ENCODE measurements around the gene ARHGAP32. TPM values are rescaled to one million over a fixed set of nuclear protein-coding genes. Genes with fewer than 3 reads are reported as not detected.

Gene ARHGAP32
- total RNA-seq, 1 experiment from 2014 or later = 0.84 TPM

DNA sequence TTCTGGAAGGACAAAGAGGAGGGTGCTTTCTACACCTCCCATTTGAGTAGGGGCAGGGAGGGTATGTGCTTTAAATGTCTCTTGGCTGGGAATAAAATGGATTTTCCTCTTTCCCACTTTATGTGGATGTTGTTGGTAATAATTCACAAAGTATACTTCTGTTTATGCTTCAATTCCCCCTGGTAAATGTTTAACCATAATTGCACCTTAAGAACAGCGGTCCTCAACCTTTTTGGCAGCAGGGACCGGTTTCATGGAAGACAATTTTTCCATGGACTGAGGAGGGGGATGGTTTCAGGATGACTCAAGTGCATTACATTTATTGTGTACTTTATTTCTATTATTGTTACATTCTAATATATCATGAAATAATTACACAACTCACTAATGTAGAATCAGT, 245.5 kb downstream of the ARHGAP32 start:
- peak; percentile 19 for DNase-seq (ENCODE audit: low read depth)
- in situ Hi-C loops (cut with HindIII; ENCODE audit: low pct_unique_long_range_greater_than_20kb, low sequenced_read_pairs) = no loop called here

DNA sequence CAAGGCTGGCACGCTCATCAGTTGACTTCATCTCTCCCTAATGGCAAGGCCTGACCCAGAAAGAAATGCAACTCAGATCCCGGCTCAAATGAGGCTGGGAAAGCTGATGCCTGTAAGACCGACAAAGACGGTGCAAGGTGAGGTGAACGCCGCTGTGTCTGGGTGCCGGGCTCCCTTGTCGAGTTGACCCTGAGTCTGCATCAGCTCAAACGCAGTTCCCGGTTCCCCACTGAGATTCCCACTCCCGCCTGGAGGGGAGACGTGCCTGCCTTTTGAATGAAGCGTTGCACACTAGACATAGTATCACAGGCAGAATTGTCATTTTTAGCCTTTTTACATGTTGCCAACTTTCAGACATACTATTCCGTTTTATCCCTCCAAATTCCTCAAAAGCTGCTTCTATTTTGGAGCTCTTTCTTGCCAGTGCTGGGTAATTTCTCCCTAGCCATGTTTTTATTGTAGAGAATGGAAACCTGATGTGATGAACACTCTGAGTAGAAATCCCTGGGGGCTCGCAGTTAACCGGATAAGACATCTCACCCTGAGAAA, 248.6 kb downstream of the ARHGAP32 start:
- in situ Hi-C loops (cut with HindIII; ENCODE audit: low pct_unique_long_range_greater_than_20kb, low sequenced_read_pairs) = no loop called here

DNA sequence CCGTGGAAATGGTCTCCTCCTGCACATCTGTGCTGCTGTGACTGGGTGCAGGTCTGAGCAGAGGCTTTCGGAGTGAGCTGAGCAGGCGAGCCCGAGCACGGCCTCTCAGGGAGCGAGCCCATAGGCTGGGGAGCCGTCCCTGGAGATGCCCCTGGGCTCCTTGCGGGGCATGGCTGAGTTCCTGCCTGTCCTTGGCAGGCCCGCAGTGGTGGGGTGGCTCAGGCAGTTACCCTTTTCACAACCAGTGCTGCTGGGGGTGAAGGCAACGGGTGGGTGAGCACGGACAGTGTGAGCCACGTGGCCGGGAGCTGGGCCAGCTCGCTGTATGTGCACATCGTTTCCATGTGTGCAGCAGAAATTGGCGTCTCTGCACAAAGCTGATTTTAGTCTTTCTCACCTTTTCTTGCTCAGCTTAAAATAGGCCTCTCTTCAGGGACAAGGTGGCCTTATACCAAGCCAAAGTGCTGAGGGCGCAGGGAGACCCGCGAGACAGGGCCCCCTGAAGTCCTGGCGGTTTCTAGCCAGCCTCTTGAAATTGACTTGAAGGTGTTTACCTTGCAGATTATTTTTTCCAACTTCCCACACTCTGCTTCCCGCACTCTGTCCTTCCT, 249.2 kb downstream of the ARHGAP32 start, which contains the start of gene TP53AIP1:
Gene TP53AIP1, minus strand, starts transcription at position 55 of the 611 bp plus-strand sequence. CDS start 5,053 bp downstream, outside the sequence.
- DNase-seq (ENCODE audit: low read depth) = no peak
- in situ Hi-C loops (cut with HindIII; ENCODE audit: low pct_unique_long_range_greater_than_20kb, low sequenced_read_pairs) = no loop called here

More for the DNA sequence above, 248.6 kb downstream of the ARHGAP32 start:
- DNase-seq (ENCODE audit: low read depth) = no peak

DNA sequence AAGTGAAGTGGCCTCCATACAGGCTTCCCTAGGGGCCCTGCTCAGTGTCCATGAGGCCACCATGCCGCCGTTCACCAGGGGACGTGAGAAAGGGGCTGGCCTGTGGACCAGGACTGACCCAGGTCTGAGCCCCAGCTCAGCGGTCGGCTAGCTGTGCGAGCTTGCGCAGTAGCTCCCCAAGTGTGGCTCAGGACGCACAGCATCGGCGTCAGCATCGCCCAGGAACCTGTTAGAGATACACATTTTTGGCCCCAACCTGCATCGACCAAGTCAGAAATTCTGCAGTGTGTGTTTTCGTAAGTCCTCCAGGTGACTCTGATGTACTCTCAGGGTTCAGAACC, 249.9 kb downstream of the ARHGAP32 start:
- in situ Hi-C loops (cut with HindIII; ENCODE audit: low pct_unique_long_range_greater_than_20kb, low sequenced_read_pairs) = no loop called here
- DNase-seq (ENCODE audit: low read depth) = no peak

DNA sequence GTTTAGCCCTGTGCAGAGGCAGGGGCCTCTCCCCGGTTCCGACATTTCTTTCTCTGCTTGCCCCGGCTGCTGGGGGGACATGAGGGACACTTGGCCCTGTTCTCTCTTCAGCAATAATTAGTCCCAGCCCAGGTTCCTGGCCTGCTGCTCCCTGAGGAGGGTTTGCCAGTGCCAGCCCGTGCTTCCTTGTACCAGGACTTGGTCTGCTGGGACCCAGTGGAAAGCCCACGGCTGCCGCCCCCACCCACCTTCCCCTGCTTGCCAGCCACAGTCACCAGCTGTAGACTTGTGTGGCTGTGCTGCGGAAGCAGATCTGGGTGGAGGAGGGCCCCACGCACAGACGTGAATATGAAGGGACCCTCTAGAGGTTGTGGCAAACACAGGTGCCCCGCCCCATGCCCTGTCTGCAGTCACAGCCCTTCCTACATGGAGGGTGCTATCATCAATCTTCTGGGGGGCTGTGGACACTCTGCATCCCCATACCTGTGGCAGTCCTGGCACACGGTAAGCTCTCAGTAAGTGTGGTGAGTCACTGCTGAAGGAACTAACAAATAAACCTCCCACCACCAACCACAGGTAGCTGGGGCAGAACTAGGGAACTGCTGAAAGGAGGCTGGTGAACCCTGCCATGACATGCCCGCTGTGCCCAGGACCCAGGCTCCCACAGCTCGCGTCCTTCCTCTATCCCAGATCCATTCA, 250.4 kb downstream of the ARHGAP32 start:
- in situ Hi-C loops (cut with HindIII; ENCODE audit: low pct_unique_long_range_greater_than_20kb, low sequenced_read_pairs) = no loop called here
- DNase-seq (ENCODE audit: low read depth) = no peak

DNA sequence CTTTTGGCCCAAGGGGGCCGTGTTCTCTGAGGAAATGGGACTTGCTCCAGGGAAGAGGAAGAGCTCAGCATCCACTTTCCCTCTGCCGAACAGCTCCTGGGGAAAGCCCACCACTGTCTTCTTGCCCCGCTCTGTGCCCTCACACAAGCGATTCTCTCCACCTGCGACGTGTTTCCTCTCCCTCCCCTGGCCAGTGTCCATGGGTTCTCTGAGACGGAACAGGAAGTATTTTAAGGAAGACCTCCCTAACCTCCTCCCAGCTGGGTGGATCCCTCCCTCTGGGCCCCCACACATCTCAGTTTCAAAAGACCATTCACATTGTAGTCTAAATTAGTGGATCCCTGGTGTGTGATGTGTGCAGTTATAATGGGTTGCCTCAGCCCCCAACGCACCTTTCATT, 251.0 kb downstream of the ARHGAP32 start:
- in situ Hi-C loops (cut with HindIII; ENCODE audit: low pct_unique_long_range_greater_than_20kb, low sequenced_read_pairs) = no loop called here

DNA sequence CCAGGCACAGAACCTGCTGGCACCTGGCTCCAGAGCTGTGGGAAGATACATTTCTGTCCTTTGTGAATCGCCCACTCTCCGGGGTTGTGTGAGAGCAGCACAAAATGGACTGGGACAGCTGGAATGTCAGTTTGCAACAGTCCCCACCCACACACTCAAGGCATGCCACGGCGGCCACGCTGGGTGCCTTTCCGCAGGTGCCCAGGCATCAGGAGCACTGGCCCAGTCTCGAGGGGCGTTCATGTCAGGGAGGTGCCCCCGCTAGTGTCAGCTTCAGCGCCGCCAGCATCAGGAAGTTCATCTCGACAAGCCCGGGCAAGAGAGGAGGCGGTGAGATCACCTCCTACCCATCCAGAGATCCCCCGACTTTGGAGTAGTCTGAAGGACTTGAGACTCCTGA, 251.5 kb downstream of the ARHGAP32 start:
- in situ Hi-C loops (cut with HindIII; ENCODE audit: low pct_unique_long_range_greater_than_20kb, low sequenced_read_pairs) = no loop called here
- DNase-seq (ENCODE audit: low read depth) = no peak

More for the DNA sequence above, 251.0 kb downstream of the ARHGAP32 start:
- no peak for DNase-seq (ENCODE audit: low read depth)

DNA sequence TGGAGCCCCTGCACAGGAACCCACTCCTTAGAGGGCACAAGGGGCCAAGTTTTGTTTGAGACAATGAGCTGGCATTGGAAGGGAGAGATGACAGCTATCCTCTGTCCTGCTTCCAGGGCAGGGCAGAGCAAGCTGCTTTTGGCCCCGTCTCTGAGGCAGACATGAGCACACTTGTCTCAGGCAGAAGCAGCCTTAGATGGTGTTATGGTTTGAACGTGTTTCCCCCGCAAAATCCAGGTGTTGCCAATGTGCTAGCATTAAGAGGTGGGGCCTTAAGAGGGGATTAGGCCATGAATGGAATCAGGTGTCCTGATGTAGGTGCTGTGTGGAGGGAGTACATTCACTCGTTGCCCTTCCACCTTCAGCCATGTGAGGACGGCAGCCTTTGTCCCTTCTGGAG, 252.0 kb downstream of the ARHGAP32 start:
- no peak for DNase-seq (ENCODE audit: low read depth)
- in situ Hi-C loops (cut with HindIII; ENCODE audit: low pct_unique_long_range_greater_than_20kb, low sequenced_read_pairs) = no loop called here

DNA sequence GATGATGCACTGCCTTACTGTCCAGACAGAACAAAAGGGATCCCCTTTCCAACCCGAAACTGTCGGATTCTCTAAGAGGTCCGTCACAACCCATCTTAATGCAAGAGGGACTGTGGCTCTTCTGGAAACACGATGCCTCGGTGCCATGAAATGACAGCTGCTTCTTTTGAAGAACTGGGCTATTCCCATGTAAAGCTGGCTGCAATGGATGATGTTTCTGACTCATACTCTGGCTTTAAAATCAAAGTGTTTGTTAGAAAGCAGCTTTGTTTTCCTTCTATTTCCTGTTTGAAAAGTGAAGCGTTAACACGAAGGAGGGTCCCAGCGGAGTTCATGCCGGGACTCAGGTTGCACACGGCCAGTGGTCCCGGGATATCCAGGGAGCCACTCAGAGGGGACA, 252.5 kb downstream of the ARHGAP32 start:
- no peak for DNase-seq (ENCODE audit: low read depth)
- in situ Hi-C loops (cut with HindIII; ENCODE audit: low pct_unique_long_range_greater_than_20kb, low sequenced_read_pairs) = no loop called here

DNA sequence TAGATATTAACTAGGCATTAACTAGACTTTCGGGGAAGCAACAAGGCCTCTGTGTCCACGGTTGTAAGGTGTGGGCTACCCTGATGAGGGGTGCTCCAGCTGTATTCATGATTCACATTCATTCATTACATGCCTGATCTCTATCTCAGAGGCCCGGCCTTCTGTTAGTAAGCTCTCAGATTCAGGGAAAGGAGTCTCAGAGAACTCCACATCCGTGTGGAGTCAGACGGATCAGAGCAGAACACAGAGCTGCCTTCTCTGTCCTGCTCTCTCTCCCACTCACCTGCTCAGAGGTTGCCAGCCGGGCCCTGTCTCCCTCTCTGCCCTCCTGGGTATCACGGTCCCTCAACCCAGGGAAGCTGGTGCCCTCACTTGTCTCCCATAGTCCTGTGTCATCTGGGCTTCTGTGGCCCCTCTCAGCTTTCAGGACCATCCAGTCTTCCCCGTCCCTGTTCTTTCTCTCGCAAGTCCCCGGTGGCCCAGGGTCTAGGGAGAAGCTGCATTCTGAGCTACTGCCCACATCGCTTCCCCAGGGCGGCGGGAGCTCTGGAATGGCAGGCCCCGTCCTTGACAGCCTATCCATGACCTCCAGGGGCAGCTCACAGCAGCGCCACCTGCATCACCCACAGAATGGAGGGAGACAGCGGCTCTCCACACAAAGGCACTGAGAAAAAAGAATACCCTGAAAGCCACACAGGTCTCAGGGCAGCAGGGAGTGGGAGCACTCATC, 253.8 kb downstream of the ARHGAP32 start:
- no peak for DNase-seq (ENCODE audit: low read depth)

DNA sequence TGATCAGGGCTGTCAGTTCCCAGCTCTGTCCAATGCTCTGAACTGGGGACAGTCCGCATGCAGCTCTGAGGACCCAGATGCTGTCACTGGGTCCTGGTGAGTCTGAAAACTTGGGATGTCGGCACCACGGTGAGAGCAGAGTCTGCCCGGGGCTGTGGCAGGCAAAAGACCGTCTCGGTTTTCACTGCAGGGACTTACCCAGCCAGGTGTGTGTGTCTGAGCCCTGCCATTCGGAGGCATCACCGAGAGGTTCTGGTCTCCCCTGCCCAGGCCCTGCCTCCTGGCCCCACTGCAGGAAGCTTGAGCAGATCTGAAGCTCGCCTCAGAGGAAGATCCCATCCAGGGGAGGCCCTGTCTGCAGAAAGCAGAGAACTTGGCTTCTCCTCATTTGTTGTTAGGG, 254.6 kb downstream of the ARHGAP32 start:
- in situ Hi-C loops (cut with HindIII; ENCODE audit: low pct_unique_long_range_greater_than_20kb, low sequenced_read_pairs) = no loop called here
- no peak for DNase-seq (ENCODE audit: low read depth)

More for the DNA sequence above, 253.8 kb downstream of the ARHGAP32 start:
- in situ Hi-C loops (cut with HindIII; ENCODE audit: low pct_unique_long_range_greater_than_20kb, low sequenced_read_pairs) = no loop called here

DNA sequence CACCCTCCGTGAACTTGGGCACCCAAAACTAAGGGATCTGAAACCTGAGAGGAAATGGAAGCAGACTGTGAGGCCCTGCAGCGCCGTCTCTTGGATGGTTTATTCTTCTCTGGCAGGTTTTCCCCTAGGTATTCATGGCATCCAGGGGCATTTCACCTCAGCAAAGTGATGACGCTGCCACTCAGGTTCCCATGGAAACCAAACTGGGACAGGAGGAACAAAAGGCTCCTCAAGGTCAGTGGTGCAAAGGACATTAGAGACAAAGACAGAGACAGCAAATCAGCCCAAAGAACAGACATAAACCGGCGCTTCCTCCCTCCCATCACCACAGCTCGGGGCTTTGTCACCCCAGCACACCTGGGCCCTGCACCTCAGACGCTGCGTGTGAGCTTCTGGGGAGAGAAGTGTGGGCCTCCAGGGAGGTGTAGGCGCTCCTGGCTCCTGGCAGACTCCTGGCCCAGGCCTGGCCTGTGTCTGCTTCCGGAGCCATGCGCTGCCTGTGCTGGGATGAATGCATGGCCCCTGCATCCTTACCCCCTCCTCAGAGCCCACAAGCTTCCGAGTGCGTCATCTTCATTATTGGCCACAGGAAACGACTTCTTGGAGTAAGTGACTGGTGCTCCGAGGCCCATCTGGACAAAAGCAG, 255.4 kb downstream of the ARHGAP32 start:
- DNase-seq (ENCODE audit: low read depth) = no peak
- in situ Hi-C loops (cut with HindIII; ENCODE audit: low pct_unique_long_range_greater_than_20kb, low sequenced_read_pairs) = no loop called here

DNA sequence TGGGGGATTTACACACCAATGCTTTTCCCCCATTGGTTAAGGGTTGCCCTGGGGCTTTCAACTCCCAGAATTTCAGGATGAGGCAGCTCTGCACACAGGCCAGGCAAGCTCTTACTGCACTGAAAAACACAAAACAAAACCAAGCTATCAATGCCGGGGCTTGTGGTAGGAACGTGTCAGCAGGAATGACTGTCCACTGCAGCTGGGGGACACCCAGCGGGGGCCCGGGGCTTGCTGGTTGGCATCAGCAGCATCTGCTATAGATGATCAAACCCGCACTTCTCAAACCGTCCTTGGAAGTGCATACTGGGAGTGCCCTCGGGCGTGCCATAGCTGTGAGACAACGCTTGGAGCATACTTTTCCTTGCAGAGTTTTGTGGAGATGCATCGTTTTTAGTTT, 257.2 kb downstream of the ARHGAP32 start:
- in situ Hi-C loops (cut with HindIII; ENCODE audit: low pct_unique_long_range_greater_than_20kb, low sequenced_read_pairs) = no loop called here
- DNase-seq (ENCODE audit: low read depth) = no peak

DNA sequence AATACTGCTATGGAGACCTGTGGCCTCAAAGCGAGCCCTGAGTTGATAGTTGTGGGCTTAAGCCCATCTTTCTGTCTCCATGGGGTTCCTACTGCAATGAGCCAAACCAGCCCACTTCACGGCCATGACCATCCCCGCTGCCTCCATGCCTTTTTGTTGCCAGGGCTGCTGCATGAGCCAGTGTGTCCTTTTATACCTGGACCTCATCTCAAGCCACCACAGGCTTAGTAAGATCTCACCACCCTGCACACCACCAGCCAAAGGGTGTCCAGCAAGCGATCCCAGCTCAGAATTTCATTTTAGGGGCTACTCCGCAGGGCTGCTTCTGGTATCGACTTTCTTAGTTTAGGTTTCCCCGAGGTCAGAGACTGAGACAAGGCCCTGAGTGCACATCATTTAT, 257.8 kb downstream of the ARHGAP32 start:
- in situ Hi-C loops (cut with HindIII; ENCODE audit: low pct_unique_long_range_greater_than_20kb, low sequenced_read_pairs) = no loop called here
- no peak for DNase-seq (ENCODE audit: low read depth)

DNA sequence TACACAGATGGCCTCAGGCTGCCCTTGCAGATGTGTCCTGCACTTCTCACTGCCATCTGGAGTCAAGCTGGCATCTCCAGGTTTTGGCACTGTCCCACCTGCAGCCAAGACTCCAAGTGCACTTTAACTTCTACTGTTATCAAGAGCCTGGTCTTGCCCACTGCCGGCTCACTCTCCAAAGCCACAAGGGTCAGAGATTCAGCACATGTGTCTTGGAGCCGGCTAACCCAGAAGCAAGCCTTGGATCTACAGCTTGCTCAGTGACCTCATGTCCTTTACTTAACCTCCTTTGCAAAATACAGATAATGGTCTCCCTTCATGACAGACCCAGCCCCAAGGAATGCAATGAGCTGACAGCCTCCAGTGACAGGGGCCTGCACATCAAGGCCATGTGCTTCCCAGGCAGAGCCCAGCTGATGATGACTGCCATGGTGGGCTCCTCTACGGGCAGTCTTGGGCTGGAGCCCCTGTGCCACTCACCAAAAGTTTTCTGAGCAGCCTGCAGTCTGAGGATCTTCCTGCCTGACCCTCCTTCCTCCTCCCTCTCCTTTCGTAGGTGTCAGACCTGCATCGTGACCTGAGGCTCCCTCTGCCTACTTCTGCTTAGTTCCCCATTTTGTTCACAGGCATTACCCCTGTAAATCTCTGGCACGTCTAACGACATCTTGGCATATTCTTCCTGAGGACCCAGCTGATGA, 258.5 kb downstream of the ARHGAP32 start:
- DNase-seq (ENCODE audit: low read depth) = no peak
- in situ Hi-C loops (cut with HindIII; ENCODE audit: low pct_unique_long_range_greater_than_20kb, low sequenced_read_pairs) = no loop called here

DNA sequence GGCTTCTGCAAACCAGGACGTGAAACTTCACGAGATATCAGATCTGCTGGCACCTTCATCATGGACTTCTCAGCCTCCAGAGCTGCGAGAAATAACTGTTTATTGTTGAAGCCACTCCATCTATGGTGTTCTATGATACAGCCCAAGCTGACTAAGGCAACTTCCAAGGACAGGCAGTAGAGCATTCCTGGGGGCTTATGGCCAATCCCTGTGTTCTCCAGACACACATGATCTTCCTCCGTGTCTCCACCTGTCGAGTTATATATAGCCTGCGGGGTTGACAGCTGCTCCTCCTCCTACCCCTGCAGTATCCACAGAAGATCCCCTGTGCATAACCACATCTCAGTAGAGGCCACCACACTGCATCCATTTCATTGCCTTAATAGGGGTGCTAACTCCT, 260.5 kb downstream of the ARHGAP32 start:
- in situ Hi-C loops (cut with HindIII; ENCODE audit: low pct_unique_long_range_greater_than_20kb, low sequenced_read_pairs) = no loop called here
- DNase-seq (ENCODE audit: low read depth) = no peak

DNA sequence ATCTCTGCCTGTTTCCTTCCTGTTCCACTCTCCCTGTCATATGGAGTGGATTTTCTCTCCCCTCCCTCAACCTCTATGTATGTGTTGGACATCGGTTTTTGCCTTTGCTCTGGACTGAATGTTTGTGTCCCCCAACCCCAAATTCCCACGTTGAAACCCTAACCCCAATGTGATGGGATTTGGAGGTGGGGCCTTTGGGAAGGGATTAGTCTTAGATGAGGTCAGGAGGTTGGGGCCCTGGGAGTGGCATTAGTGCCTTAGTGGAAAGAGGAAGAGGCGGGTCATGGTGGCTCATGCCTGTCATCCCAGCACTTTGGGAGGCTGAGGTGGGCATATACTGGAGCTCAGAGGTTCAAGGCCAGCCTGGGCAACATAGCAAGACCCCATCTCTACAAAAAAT, 261.1 kb downstream of the ARHGAP32 start:
- in situ Hi-C loops (cut with HindIII; ENCODE audit: low pct_unique_long_range_greater_than_20kb, low sequenced_read_pairs) = no loop called here
- DNase-seq (ENCODE audit: low read depth) = no peak

DNA sequence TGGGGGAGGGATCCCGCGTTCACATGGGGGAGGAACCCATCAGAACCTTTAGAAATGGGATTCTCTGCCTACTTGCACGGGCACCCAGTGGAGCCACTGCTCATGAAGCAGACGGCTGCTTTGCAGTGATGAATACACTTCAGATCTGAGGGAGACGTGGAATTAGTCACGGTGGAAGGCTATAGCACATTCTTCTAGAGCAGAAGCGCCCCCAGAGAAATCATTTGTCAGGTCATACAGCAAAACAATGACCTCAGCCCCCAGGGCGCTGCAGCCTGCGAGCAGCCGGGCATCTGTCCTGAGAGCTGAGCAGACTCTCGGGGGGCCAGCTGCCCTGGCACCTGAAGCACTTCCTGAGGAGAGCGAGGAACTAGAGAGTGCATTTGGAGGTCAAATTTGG, 262.1 kb downstream of the ARHGAP32 start:
- in situ Hi-C loops (cut with HindIII; ENCODE audit: low pct_unique_long_range_greater_than_20kb, low sequenced_read_pairs) = no loop called here
- no peak for DNase-seq (ENCODE audit: low read depth)

Data from Caki2 (cell line).